A172 (cell line): ENCODE results near the gene RBFOX2. TPM values are rescaled to one million over a fixed set of nuclear protein-coding genes. Genes with fewer than 3 reads are reported as not detected.

Experiments used
- DNase-seq: peaks from one replicate; pipeline ENCODE4 v3.0.0-alpha.2; 2015; ENCODE audit warnings: low spot score
- total RNA-seq: library from RNA; depleted of rRNA; stranded (reverse); fragments of >200 nt; shearing (Covaris generic); gene quantifications from 2 replicates; pipeline ENCODE4 v1.2.3, GENCODE V29; 2014

Gene RBFOX2
- total RNA-seq, 1 experiment from 2014 or later: 47.5 TPM

GRCh38 chr22:35977136-35977535, 51.5 kb downstream of the RBFOX2 start:
- no peak for DNase-seq

- no peak for DNase-seq
These were observed 55.2 kb downstream of the RBFOX2 start for GRCh38 chr22:35973388-35973787.

GRCh38 chr22:35972559-35972958, 56.1 kb downstream of the RBFOX2 start:
- no peak for DNase-seq

- DNase-seq: peak; percentile 6
These were observed 57.0 kb downstream of the RBFOX2 start for GRCh38 chr22:35971456-35972119.

GRCh38 chr22:35970616-35971455, 57.8 kb downstream of the RBFOX2 start:
- no peak for DNase-seq

GRCh38 chr22:35967046-35967397, 61.6 kb downstream of the RBFOX2 start:
- no peak for DNase-seq

- DNase-seq: no peak
These were observed 62.1 kb downstream of the RBFOX2 start for GRCh38 chr22:35966314-35967045.

- no peak for DNase-seq
These were observed 65.3 kb downstream of the RBFOX2 start for GRCh38 chr22:35963237-35963810.

GRCh38 chr22:35961480-35962295, 66.9 kb downstream of the RBFOX2 start:
- DNase-seq: peak; percentile 65

GRCh38 chr22:35960854-35961253, 67.8 kb downstream of the RBFOX2 start:
- no peak for DNase-seq

- no peak for DNase-seq
These were observed 69.4 kb downstream of the RBFOX2 start for GRCh38 chr22:35959121-35959800.

- DNase-seq: no peak
These were observed 70.3 kb downstream of the RBFOX2 start for GRCh38 chr22:35958334-35958733.

GRCh38 chr22:35957589-35957988, 71.0 kb downstream of the RBFOX2 start:
- no peak for DNase-seq

GRCh38 chr22:35956850-35957249, 71.8 kb downstream of the RBFOX2 start:
- DNase-seq: no peak

- DNase-seq: no peak
These were observed 73.1 kb downstream of the RBFOX2 start for GRCh38 chr22:35955546-35955945.

- DNase-seq: no peak
These were observed 76.0 kb downstream of the RBFOX2 start for GRCh38 chr22:35952576-35952975.

- no peak for DNase-seq
These were observed 78.4 kb downstream of the RBFOX2 start for GRCh38 chr22:35950262-35950661.

- DNase-seq: no peak
These were observed 79.4 kb downstream of the RBFOX2 start for GRCh38 chr22:35949243-35949642.

- no peak for DNase-seq
These were observed 80.7 kb downstream of the RBFOX2 start for GRCh38 chr22:35947794-35948425.

- no peak for DNase-seq
These were observed 84.2 kb downstream of the RBFOX2 start for GRCh38 chr22:35944458-35944857.
